Neuronal stem cell (in vitro differentiated cells): ENCODE results near the gene SORCS1.

Experiments
- DNase-seq: peaks from one replicate; pipeline ENCODE4 v3.0.0-alpha.2; 2013; ENCODE audit warnings: low spot score
- H2AFZ ChIP-seq: one replicate; pipeline ENCODE4 v1.6.1; 2013; ENCODE audit warnings: mild to moderate bottlenecking, low read length, inconsistent platforms
- H2AK5ac ChIP-seq: 2 replicates; pipeline ENCODE4 v1.6.1; 2013; ENCODE audit warnings: low read depth, mild to moderate bottlenecking, inconsistent platforms, low read length, moderate library complexity, mixed read lengths
- H2BK120ac ChIP-seq: 2 replicates; pipeline ENCODE4 v1.6.1; 2013; ENCODE audit warnings: low read depth, mild to moderate bottlenecking, inconsistent platforms, low read length, moderate library complexity, mixed read lengths
- H2BK12ac ChIP-seq: one replicate; pipeline ENCODE4 v1.6.1; 2013; ENCODE audit warnings: low read length, inconsistent platforms
- H2BK15ac ChIP-seq: 2 replicates; pipeline ENCODE4 v1.6.1; 2013; ENCODE audit warnings: mild to moderate bottlenecking, low read length, inconsistent platforms, mixed read lengths
- H2BK5ac ChIP-seq: one replicate; pipeline ENCODE4 v1.6.1; 2013; ENCODE audit warnings: inconsistent platforms, mild to moderate bottlenecking, low read length, moderate library complexity
- H3K14ac ChIP-seq: one replicate; pipeline ENCODE4 v1.6.1; 2013; ENCODE audit warnings: low read length, inconsistent platforms
- H3K18ac ChIP-seq: 2 replicates; pipeline ENCODE4 v1.6.1; 2013; ENCODE audit warnings: low read length, inconsistent platforms
- H3K23ac ChIP-seq: 2 replicates; pipeline ENCODE4 v1.6.1; 2013; ENCODE audit warnings: low read depth, mild to moderate bottlenecking, mixed read lengths, low read length, inconsistent platforms; ENCODE audit not compliant: poor library complexity
- H3K27ac ChIP-seq: replicated peaks from 3 replicates; pipeline ENCODE4 v1.5.1; 2013; ENCODE audit warnings: low read length, inconsistent platforms
- H3K27me3 ChIP-seq, 3 experiments: 2 replicates each; pipeline ENCODE4 v1.6.1; 2013; ENCODE audit warnings: low read length in 3 of 3, mild to moderate bottlenecking in 2 of 3, inconsistent platforms in 1 of 3, low read depth in 1 of 3, mixed read lengths in 1 of 3, moderate library complexity in 1 of 3; ENCODE audit not compliant: control insufficient read depth in 3 of 3, insufficient read depth in 3 of 3
- H3K36me3 ChIP-seq, 2 donors: replicated peaks in 1 of 2; 2 replicates each; pipeline ENCODE4 v1.6.1; 2013; ENCODE audit warnings: low read length in 2 of 2; ENCODE audit not compliant: control insufficient read depth in 2 of 2, insufficient read depth in 2 of 2
- H3K4ac ChIP-seq: 2 replicates; pipeline ENCODE4 v1.6.1; 2013; ENCODE audit warnings: inconsistent platforms, mild to moderate bottlenecking, low read length, moderate library complexity
- H3K4me1 ChIP-seq, 2 donors: 1 replicate in 1 of 2; 2 replicates in 1 of 2; pipeline ENCODE4 v1.6.1; 2013; ENCODE audit warnings: low read length in 2 of 2, low read depth in 1 of 2; ENCODE audit not compliant: control insufficient read depth in 2 of 2, insufficient read depth in 1 of 2
- H3K4me2 ChIP-seq: one replicate; pipeline ENCODE4 v1.6.1; 2013; ENCODE audit warnings: mild to moderate bottlenecking, low read length, inconsistent platforms; ENCODE audit not compliant: insufficient read depth, poor library complexity, severe bottlenecking
- H3K4me3 ChIP-seq, 2 donors: 2 replicates each; pipeline ENCODE4 v1.5.1; 2013; ENCODE audit warnings: low read length in 2 of 2, mild to moderate bottlenecking in 2 of 2, inconsistent platforms in 1 of 2, moderate library complexity in 1 of 2
- H3K79me1 ChIP-seq: one replicate; pipeline ENCODE4 v1.6.1; 2013; ENCODE audit warnings: low read depth, mild to moderate bottlenecking, inconsistent platforms, low read length, moderate library complexity
- H3K9ac ChIP-seq: one replicate; pipeline ENCODE4 v1.6.1; 2013; ENCODE audit warnings: mild to moderate bottlenecking, low read depth, low read length, inconsistent platforms; ENCODE audit not compliant: poor library complexity
- H3K9me3 ChIP-seq, 2 donors: replicated peaks in 1 of 2; 2 replicates each; pipeline versions ENCODE3 to v1.6.1; 2013; ENCODE audit warnings: low read length in 2 of 2, mild to moderate bottlenecking in 2 of 2, inconsistent platforms in 1 of 2, low read depth in 1 of 2, mixed read lengths in 1 of 2, moderate library complexity in 1 of 2; ENCODE audit not compliant: control insufficient read depth in 2 of 2, insufficient read depth in 1 of 2
- H4K8ac ChIP-seq: one replicate; pipeline ENCODE4 v1.6.1; 2013; ENCODE audit warnings: low read depth, mild to moderate bottlenecking, inconsistent platforms, low read length, moderate library complexity
- H4K91ac ChIP-seq: one replicate; pipeline ENCODE4 v1.6.1; 2013; ENCODE audit warnings: low read length, low read depth, mild to moderate bottlenecking, inconsistent platforms; ENCODE audit not compliant: poor library complexity
- WGBS, 2 donors: extraction: QIAGEN DNeasy Blood & Tissue Kit; methylation state at CpG; one replicate each; pipeline ENCODE4 v1.1.7; 2013; ENCODE audit warnings: missing lambda C conversion rate in 2 of 2, mixed read lengths in 1 of 2; ENCODE audit not compliant: insufficient read length in 2 of 2, insufficient replicate concordance in 1 of 2; ENCODE audit errors: extremely low coverage in 2 of 2; 5-methylcytosine and 5-hydroxymethylcytosine counted together

The SORCS1 gene

GRCh38 chr10:107152087-107152486, 12.4 kb downstream of the SORCS1 start:
- Histone ChIP-seq H3K4ac (no peak overlapping the region), H3K27ac (no peak overlapping the region), H3K18ac (no peak overlapping the region), H2BK15ac (no peak overlapping the region), H3K23ac (no peak overlapping the region), H3K79me1 (no peaks in the 10 kb centered on the region), H3K4me3 (no peak overlapping the region), H3K9me3 (peaks cover 0 to 8% of the 10 kb centered on the region in 2 donors), H2AK5ac (no peak overlapping the region), H2AFZ (no peak overlapping the region), H2BK120ac (no peak overlapping the region), H3K9ac (no peak overlapping the region), H2BK12ac (no peak overlapping the region), H3K36me3 (peaks cover 0 to 1% of the 10 kb centered on the region in 2 donors), H3K27me3 (no peaks in the 10 kb centered on the region), H3K4me1 (no peaks in the 10 kb centered on the region), H3K14ac (no peak overlapping the region), H4K91ac (no peak overlapping the region), H4K8ac (no peak overlapping the region), H2BK5ac (no peak overlapping the region), H3K4me2 (no peak overlapping the region)
- DNase-seq, result no peak
- WGBS, 2 donors, result no CpG with 5 or more reads among the region's 1 CpG

GRCh38 chr10:107148906-107149305, 15.6 kb downstream of the SORCS1 start:
- Histone ChIP-seq H3K14ac (no peak overlapping the region), H2BK120ac (no peak overlapping the region), H2AK5ac (no peak overlapping the region), H3K27ac (no peak overlapping the region), H4K91ac (no peak overlapping the region), H3K9me3 (peaks cover 0 to 8% of the 10 kb centered on the region in 2 donors), H3K79me1 (no peaks in the 10 kb centered on the region), H3K36me3 (peaks cover 0 to 1% of the 10 kb centered on the region in 2 donors), H3K9ac (no peak overlapping the region), H3K27me3 (no peaks in the 10 kb centered on the region), H2BK5ac (no peak overlapping the region), H3K23ac (no peak overlapping the region), H3K4me2 (no peak overlapping the region), H3K4me1 (no peaks in the 10 kb centered on the region), H2BK12ac (no peak overlapping the region), H4K8ac (no peak overlapping the region), H2BK15ac (no peak overlapping the region), H3K18ac (no peak overlapping the region), H2AFZ (no peak overlapping the region), H3K4me3 (no peak overlapping the region), H3K4ac (no peak overlapping the region)
- WGBS, 2 donors, result no CpG with 5 or more reads among the region's 6 CpGs
- DNase-seq, result no peak

GRCh38 chr10:107144490-107144889, 20.0 kb downstream of the SORCS1 start:
- no peak overlapping the region for H3K9ac ChIP-seq
- no peak overlapping the region for H2BK12ac ChIP-seq
- no CpG with 5 or more reads among the region's 4 CpGs for WGBS, 2 donors

GRCh38 chr10:107141524-107142061, 22.9 kb downstream of the SORCS1 start:
- no peak overlapping the region for H3K4ac ChIP-seq
- no CpG with 5 or more reads among the region's 2 CpGs for WGBS, 2 donors

More at GRCh38 chr10:107144490-107144889, 20.0 kb downstream of the SORCS1 start:
- Histone ChIP-seq H3K4ac (no peak overlapping the region), H3K18ac (no peak overlapping the region), H3K14ac (no peak overlapping the region), H4K91ac (no peak overlapping the region), H3K79me1 (no peaks in the 10 kb centered on the region), H2AFZ (no peak overlapping the region), H2BK5ac (no peak overlapping the region), H3K4me3 (no peak overlapping the region), H2AK5ac (no peak overlapping the region), H3K4me1 (peaks cover 0 to 2% of the 10 kb centered on the region in 2 donors), H3K36me3 (no peaks in the 10 kb centered on the region), H4K8ac (no peak overlapping the region), H3K4me2 (no peak overlapping the region), H3K27me3 (no peaks in the 10 kb centered on the region), H3K23ac (no peak overlapping the region), H2BK120ac (no peak overlapping the region), H2BK15ac (no peak overlapping the region), H3K9me3 (no peaks in the 10 kb centered on the region), H3K27ac (no peak overlapping the region)
- peak; percentile 40 for DNase-seq

More at GRCh38 chr10:107141524-107142061, 22.9 kb downstream of the SORCS1 start:
- H2BK15ac ChIP-seq, result no peak overlapping the region
- no peak overlapping the region for H3K9ac ChIP-seq
- peaks cover 0 to 2% of the 10 kb centered on the region in 2 donors for H3K4me1 ChIP-seq
- H2AFZ ChIP-seq, result no peak overlapping the region
- no peak overlapping the region for H3K23ac ChIP-seq
- no peaks in the 10 kb centered on the region for H3K27me3 ChIP-seq
- no peak overlapping the region for H2BK5ac ChIP-seq
- no peaks in the 10 kb centered on the region for H3K79me1 ChIP-seq
- H4K91ac ChIP-seq, result no peak overlapping the region
- H2AK5ac ChIP-seq, result no peak overlapping the region
- H2BK12ac ChIP-seq, result no peak overlapping the region
- H3K4me3 ChIP-seq, result no peak overlapping the region
- DNase-seq, result no peak
- no peak overlapping the region for H3K14ac ChIP-seq
- H3K9me3 ChIP-seq, result no peaks in the 10 kb centered on the region
- H4K8ac ChIP-seq, result no peak overlapping the region
- no peak overlapping the region for H3K18ac ChIP-seq
- no peak overlapping the region for H2BK120ac ChIP-seq
- H3K27ac ChIP-seq, result no peak overlapping the region
- H3K36me3 ChIP-seq, result no peaks in the 10 kb centered on the region
- no peak overlapping the region for H3K4me2 ChIP-seq
